WERI-Rb-1 (cell line): Measurements from ENCODE around the gene ETNPPL.

Experiments
- DNase-seq: peaks from one replicate; pipeline ENCODE4 v3.0.0-alpha.2; 2020
- H3K27ac ChIP-seq: fragments of 250-450 bp; sonication (Bioruptor Pico); 2 replicates; pipeline ENCODE4 v1.5.1; 2020; ENCODE audit warnings: mild to moderate bottlenecking, moderate library complexity
- H3K27me3 ChIP-seq: fragments of 250-450 bp; sonication (Bioruptor Pico); 2 replicates; pipeline ENCODE4 v1.5.1; 2021; ENCODE audit warnings: mild to moderate bottlenecking, low read depth, moderate library complexity; ENCODE audit not compliant: insufficient read depth, severe bottlenecking
- H3K36me3 ChIP-seq: fragments of 250-450 bp; sonication (Bioruptor Pico); 2 replicates; pipeline ENCODE4 v1.5.1; 2020; ENCODE audit warnings: mild to moderate bottlenecking, moderate library complexity
- H3K4me3 ChIP-seq: 2 replicates; pipeline ENCODE4 v1.5.1; 2011; ENCODE audit warnings: low read depth, mild to moderate bottlenecking, control low read depth, low read length
- H3K9me3 ChIP-seq: fragments of 250-450 bp; sonication (Bioruptor Pico); 2 replicates; pipeline ENCODE4 v1.5.1; 2021; ENCODE audit warnings: mild to moderate bottlenecking, moderate library complexity; ENCODE audit not compliant: severe bottlenecking
- CTCF ChIP-seq: IDR thresholded peaks from 2 replicates; pipeline ENCODE4 v1.5.1; 2011; ENCODE audit warnings: low read depth, mild to moderate bottlenecking, control low read depth, inconsistent platforms, low read length

Gene ETNPPL

DNA sequence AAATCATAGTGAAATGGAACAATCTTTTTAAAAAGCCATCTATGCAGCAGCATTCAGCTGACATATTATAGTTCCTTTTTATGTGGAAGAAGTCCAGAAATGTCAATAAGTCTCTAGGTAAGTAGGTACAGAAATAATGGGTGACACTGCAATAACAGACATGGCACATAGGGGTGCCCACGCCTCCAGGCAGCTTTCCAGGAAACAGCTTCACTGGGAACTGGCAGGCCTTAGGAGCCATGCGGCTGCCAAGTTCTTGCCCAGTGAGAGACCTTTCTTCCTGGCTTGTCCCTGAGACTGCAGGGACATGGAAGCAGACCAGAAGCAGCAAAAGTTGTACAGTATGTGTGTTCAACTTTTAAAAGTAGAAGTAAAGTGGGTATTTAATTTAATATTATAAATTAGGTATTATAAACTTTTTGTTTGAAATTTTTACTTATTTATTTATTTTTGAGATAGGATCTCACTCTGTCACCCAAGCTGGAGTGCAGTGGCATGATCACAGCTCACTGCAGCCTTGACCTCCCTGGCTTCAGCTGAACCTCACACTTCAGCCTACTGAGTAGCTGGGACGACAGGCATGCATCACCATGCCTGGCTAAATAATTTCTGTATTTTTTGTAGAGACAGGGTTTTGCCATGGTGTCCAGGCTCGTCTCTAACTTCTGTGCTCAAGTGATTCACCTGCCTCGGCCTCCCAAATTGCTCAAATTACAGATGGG, 12.1 kb upstream of the ETNPPL start:
- H3K27me3 ChIP-seq, result no peaks in the 10 kb centered on the region
- H3K4me3 ChIP-seq, result no peak overlapping the region
- TF ChIP-seq CTCF, result no peak
- no peaks in the 10 kb centered on the region for H3K9me3 ChIP-seq
- DNase-seq, result no peak
- H3K36me3 ChIP-seq, result no peaks in the 10 kb centered on the region
- H3K27ac ChIP-seq, result no peak overlapping the region

DNA sequence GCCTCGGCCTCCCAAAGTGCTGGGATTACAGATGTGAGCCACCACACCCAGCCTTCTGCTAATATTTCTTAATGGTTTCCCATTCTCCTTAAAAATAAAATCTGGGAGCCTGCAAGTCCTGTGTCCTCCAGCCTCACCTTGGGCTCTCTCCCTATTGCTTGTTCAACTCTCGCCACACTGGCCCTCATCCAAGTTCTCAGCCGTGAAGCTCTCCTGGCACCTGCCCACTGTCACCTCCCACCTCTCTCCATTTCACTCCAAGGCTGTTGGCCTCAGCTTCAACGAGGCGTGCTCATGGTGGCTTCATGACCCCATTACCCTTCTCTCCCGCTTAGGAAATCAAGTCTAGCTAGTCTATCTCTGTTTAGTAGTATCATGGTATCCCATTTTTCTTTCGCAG, 9.5 kb upstream of the ETNPPL start:
- H3K27me3 ChIP-seq, result no peaks in the 10 kb centered on the region
- H3K4me3 ChIP-seq, result no peak overlapping the region
- H3K9me3 ChIP-seq, result no peaks in the 10 kb centered on the region
- DNase-seq, result no peak
- no peak overlapping the region for H3K27ac ChIP-seq
- H3K36me3 ChIP-seq, result no peaks in the 10 kb centered on the region
- no peak for TF ChIP-seq CTCF

- Histone ChIP-seq H3K27ac (no peak overlapping the region), H3K27me3 (peaks cover 19% of the 10 kb centered on the region), H3K9me3 (no peaks in the 10 kb centered on the region), H3K36me3 (no peaks in the 10 kb centered on the region), H3K4me3 (no peak overlapping the region)
- no peak for TF ChIP-seq CTCF
- no peak for DNase-seq
These were observed 3.2 kb upstream of the ETNPPL start for GRCh38 chr4:108766058-108766457.

- Histone ChIP-seq H3K4me3 (no peak overlapping the region), H3K36me3 (no peaks in the 10 kb centered on the region), H3K9me3 (no peaks in the 10 kb centered on the region), H3K27ac (no peak overlapping the region), H3K27me3 (peaks cover 19% of the 10 kb centered on the region)
- no peak for TF ChIP-seq CTCF
- DNase-seq, result no peak
These were observed 1.1 kb upstream of the ETNPPL start for GRCh38 chr4:108763986-108764385.

DNA sequence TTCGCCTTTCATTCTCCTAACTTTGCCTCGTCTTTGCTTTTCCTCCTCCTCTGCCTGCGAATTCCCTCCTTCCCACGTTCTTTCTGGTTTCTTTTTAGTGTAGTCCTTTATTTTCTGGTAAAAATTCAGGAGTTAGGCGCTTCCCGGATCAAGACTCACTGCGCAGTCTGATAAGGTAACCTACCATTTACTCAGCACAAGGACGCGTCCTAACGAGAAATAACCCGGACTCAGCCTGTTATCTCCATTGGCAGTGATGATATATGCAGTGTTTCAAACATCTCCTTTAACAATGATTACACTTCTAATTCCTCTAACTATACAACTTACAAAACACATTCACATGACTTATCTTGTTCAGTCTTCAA, 357 bp upstream of the ETNPPL start:
- Histone ChIP-seq H3K27ac (no peak overlapping the region), H3K4me3 (peak overlapping the region; percentile 45), H3K9me3 (no peaks in the 10 kb centered on the region), H3K36me3 (no peaks in the 10 kb centered on the region), H3K27me3 (peaks cover 19% of the 10 kb centered on the region)
- no peak for DNase-seq
- TF ChIP-seq CTCF, result no peak

DNA sequence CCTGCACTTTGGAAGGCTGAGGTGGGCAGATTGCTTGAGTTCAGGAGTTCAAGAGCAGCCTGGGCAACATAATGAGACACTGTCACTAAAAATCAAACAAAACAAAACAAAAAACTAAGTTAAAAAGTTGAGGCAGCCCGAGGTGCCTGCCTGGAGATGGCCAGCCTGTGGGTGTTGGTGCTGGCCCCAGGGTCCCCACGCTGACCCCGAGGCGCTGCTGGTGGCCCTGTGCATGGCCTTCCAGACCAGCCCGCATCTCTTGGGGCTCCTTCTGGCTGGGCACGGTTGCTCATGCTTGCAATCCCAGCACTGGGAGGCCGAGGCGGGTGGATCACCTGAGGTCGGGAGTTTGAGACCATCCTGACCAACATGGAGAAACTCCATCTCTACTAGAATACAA, 4.4 kb downstream of the ETNPPL start:
- H3K27ac ChIP-seq, result no peak overlapping the region
- no peaks in the 10 kb centered on the region for H3K36me3 ChIP-seq
- no peak for DNase-seq
- peaks cover 19% of the 10 kb centered on the region for H3K27me3 ChIP-seq
- no peak overlapping the region for H3K4me3 ChIP-seq
- no peaks in the 10 kb centered on the region for H3K9me3 ChIP-seq
- no peak for TF ChIP-seq CTCF
